Sigmoid colon (tissue), 4 donors: Measurements from ENCODE around the gene SPATA2L.

Source experiments
- CTCF ChIP-seq, 4 experiments: fragments of 450-650 bp in 3 of 4; fragments of 200-600 bp in 1 of 4; IDR thresholded peaks; one replicate each; pipeline ENCODE4 v1.5.1; 2016 to 2019; ENCODE audit warnings: antibody characterized with exemption in 4 of 4, mild to moderate bottlenecking in 3 of 4, moderate library complexity in 2 of 4
- POLR2AphosphoS5 ChIP-seq, 4 donors: sonication (generic); formaldehyde crosslinking; IDR thresholded peaks; one replicate each; pipeline ENCODE4 v1.6.1; 2017; ENCODE audit warnings: antibody characterized with exemption in 4 of 4

GRCh38 chr16:89669755-89670154, 31.8 kb downstream of the SPATA2L start:
- TF ChIP-seq CTCF (IDR thresholded peaks at IDR 0.05) = no peak
- no peak for TF ChIP-seq POLR2AphosphoS5 (IDR thresholded peaks at IDR 0.05)
